Measurements from ENCODE around the gene ZFP69B. TPM values are rescaled to one million over a fixed set of nuclear protein-coding genes. Genes with fewer than 3 reads are reported as not detected.

The ZFP69B gene
- total RNA-seq, result 1 to 10 TPM in 3 of 6 donors, under 1 TPM in 1, not detected in 2; 0.76 to 1.7 (median 1.4) TPM

- peaks cover 5 to 19% (median 12%) of the 10 kb centered on the region in 4 donors for H3K4me1 ChIP-seq
- no peaks in the 10 kb centered on the region for H3K27me3 ChIP-seq
- TF ChIP-seq POLR2A (IDR thresholded peaks at IDR 0.05) (peak in 1 of 4 donors; percentile 60), POLR2AphosphoS5 (IDR thresholded peaks at IDR 0.05) (peak in 1 of 2 donors; percentile 78), CTCF (IDR thresholded peaks at IDR 0.05) (peak in 3 of 6 experiments; percentile 16 to 29 (median 27)), EP300 (IDR thresholded peaks at IDR 0.05) (no peak)
- 0 to 1% methylated on average over 17 to 29 of the region's 64 CpGs for WGBS, 2 donors
- no peaks in the 10 kb centered on the region for H3K36me3 ChIP-seq
- peak within 1 kb of the TSS; percentile 58 to 75 (median 66) for H3K27ac ChIP-seq
- peak; percentile 90 to 99 for DNase-seq
- H3K9me3 ChIP-seq, result peaks cover 0 to 21% (median 15%) of the 10 kb centered on the region in 4 donors
- H3K4me3 ChIP-seq, result peak within 1 kb of the TSS; percentile 53 to 91 (median 66)
- peak; percentile 97 to 100 for ATAC-seq (ENCODE audit: low FRiP score in 2 of 2)
Observed at GRCh38 chr1:40449684-40450494, at the start of gene ZFP69B. TSS of gene ZFP69B (plus strand) at chr1:40450476. CDS start at chr1:40450962, 486 bp downstream.

GRCh38 chr1:40401473-40402201, 48.6 kb upstream of the ZFP69B start:
- Histone ChIP-seq H3K36me3 (peaks cover 0 to under 1% (median 0%) of the 10 kb centered on the region in 4 donors), H3K4me1 (peaks cover 0 to 26% (median 20%) of the 10 kb centered on the region in 4 donors), H3K4me3 (no peak overlapping the region), H3K9me3 (no peaks in the 10 kb centered on the region), H3K27me3 (no peaks in the 10 kb centered on the region), H3K27ac (peak overlapping the region in 2 of 4 donors; percentile 22 to 93)
- TF ChIP-seq EP300 (IDR thresholded peaks at IDR 0.05) (no peak), POLR2AphosphoS5 (IDR thresholded peaks at IDR 0.05) (no peak), CTCF (IDR thresholded peaks at IDR 0.05) (no peak), POLR2A (IDR thresholded peaks at IDR 0.05) (no peak)
- DNase-seq, result no peak
- WGBS, 2 donors, result 71 to 77% methylated on average over 7 of the region's 7 CpGs
- peak in 1 of 2 donors; percentile 33 for ATAC-seq (ENCODE audit: low FRiP score in 2 of 2)

GRCh38 chr1:40404670-40405462, 45.4 kb upstream of the ZFP69B start:
- Histone ChIP-seq H3K27ac (peak overlapping the region in 2 of 4 donors; percentile 12 to 59), H3K36me3 (peaks cover 4 to 19% (median 10%) of the 10 kb centered on the region in 4 donors), H3K27me3 (no peaks in the 10 kb centered on the region), H3K4me3 (no peak overlapping the region), H3K4me1 (peaks cover 0 to 21% (median 12%) of the 10 kb centered on the region in 4 donors), H3K9me3 (no peaks in the 10 kb centered on the region)
- WGBS, 2 donors, result 50% methylated on average over 11 of the region's 11 CpGs
- DNase-seq, result no peak
- peak in 1 of 2 donors; percentile 68 for ATAC-seq (ENCODE audit: low FRiP score in 2 of 2)
- TF ChIP-seq POLR2A (IDR thresholded peaks at IDR 0.05), result no peak
- peak; percentile 67 to 89 (median 86) for TF ChIP-seq CTCF (IDR thresholded peaks at IDR 0.05)

- H3K36me3 ChIP-seq, result peaks cover 4 to 26% (median 17%) of the 10 kb centered on the region in 4 donors
- no peak for TF ChIP-seq CTCF (IDR thresholded peaks at IDR 0.05)
- peaks cover 0 to 17% (median 11%) of the 10 kb centered on the region in 4 donors for H3K4me1 ChIP-seq
- H3K9me3 ChIP-seq, result no peaks in the 10 kb centered on the region
- DNase-seq (no peak), ATAC-seq (ENCODE audit: low FRiP score in 2 of 2) (no peak)
- no peaks in the 10 kb centered on the region for H3K27me3 ChIP-seq
- no peak overlapping the region for H3K4me3 ChIP-seq
- H3K27ac ChIP-seq, result no peak overlapping the region
- 83 to 88% methylated on average over 4 of the region's 4 CpGs for WGBS, 2 donors
Observed at GRCh38 chr1:40405812-40406211, 44.5 kb upstream of the ZFP69B start.

Measured in upper lobe of left lung (tissue), 6 donors.